Cardiac fibroblast (primary cell): ENCODE results near the gene SECISBP2.
"Not testable (repeated sequence)": the region's sequence is repeated elsewhere in the genome, so short reads cannot be mapped to it uniquely, and the experiment has no call there.

Experiments
- DNase-seq, 2 donors: peaks; one replicate each; pipeline versions ENCODE4 v3.0.0 to v3.0.0-alpha.2; 2010; ENCODE audit warnings: low read depth in 2 of 2
- H3K4me3 ChIP-seq, 2 donors: replicated peaks in 1 of 2; 1 replicate in 1 of 2; 2 replicates in 1 of 2; pipeline ENCODE4 v1.5.1; 2011; ENCODE audit warnings: low read depth in 2 of 2, low read length in 2 of 2, mild to moderate bottlenecking in 2 of 2, moderate library complexity in 1 of 2
- CTCF ChIP-seq: IDR thresholded peaks from one replicate; pipeline ENCODE4 v1.5.1; 2011; ENCODE audit warnings: low read depth, mild to moderate bottlenecking, low read length, inconsistent platforms

The SECISBP2 gene

GRCh38 chr9:89295400-89295799 is 22.9 kb upstream of the SECISBP2 start:
- no peak overlapping the region for H3K4me3 ChIP-seq
- peak; percentile 31 to 54 for DNase-seq
- no peak for TF ChIP-seq CTCF

GRCh38 chr9:89301996-89302395 is 16.3 kb upstream of the SECISBP2 start:
- peak in 1 of 2 donors; percentile 66 for DNase-seq

GRCh38 chr9:89304020-89304833 is 14.1 kb upstream of the SECISBP2 start:
- no peak overlapping the region for H3K4me3 ChIP-seq
- TF ChIP-seq CTCF, result no peak
- DNase-seq, result peak in 1 of 2 donors; percentile 31

More at GRCh38 chr9:89301996-89302395, 16.3 kb upstream of the SECISBP2 start:
- H3K4me3 ChIP-seq, result not testable (repeated sequence)

GRCh38 chr9:89304834-89305188 is 13.5 kb upstream of the SECISBP2 start:
- DNase-seq, result no peak
- TF ChIP-seq CTCF, result no peak
- no peak overlapping the region for H3K4me3 ChIP-seq

- no peak overlapping the region for H3K4me3 ChIP-seq
- no peak for TF ChIP-seq CTCF
- DNase-seq, result no peak
Observed at GRCh38 chr9:89305868-89306267, 12.4 kb upstream of the SECISBP2 start.

- TF ChIP-seq CTCF, result no peak
- no peak for DNase-seq
- H3K4me3 ChIP-seq, result no peak overlapping the region
Observed at GRCh38 chr9:89309166-89309565, 9.1 kb upstream of the SECISBP2 start.

- DNase-seq, result peak; percentile 19 to 48
- peak overlapping the region; percentile 59 to 68 for H3K4me3 ChIP-seq
Observed at GRCh38 chr9:89309608-89310474, 8.5 kb upstream of the SECISBP2 start.

More at GRCh38 chr9:89309608-89310474, 8.5 kb upstream of the SECISBP2 start:
- no peak for TF ChIP-seq CTCF
